CD4-positive, alpha-beta T cell treated with Interleukin-21 for 1 hour (primary cell): ENCODE results near the gene MPZL1.

Experiments used
- DNase-seq: peaks from one replicate; pipeline ENCODE4 v3.0.0-alpha.2; 2020

Gene MPZL1

GRCh38 chr1:167752219-167752985 lies 30.6 kb downstream of the MPZL1 start:
- no peak for DNase-seq

- DNase-seq, result no peak
Measured at GRCh38 chr1:167755654-167756053, 33.9 kb downstream of the MPZL1 start.

DNA sequence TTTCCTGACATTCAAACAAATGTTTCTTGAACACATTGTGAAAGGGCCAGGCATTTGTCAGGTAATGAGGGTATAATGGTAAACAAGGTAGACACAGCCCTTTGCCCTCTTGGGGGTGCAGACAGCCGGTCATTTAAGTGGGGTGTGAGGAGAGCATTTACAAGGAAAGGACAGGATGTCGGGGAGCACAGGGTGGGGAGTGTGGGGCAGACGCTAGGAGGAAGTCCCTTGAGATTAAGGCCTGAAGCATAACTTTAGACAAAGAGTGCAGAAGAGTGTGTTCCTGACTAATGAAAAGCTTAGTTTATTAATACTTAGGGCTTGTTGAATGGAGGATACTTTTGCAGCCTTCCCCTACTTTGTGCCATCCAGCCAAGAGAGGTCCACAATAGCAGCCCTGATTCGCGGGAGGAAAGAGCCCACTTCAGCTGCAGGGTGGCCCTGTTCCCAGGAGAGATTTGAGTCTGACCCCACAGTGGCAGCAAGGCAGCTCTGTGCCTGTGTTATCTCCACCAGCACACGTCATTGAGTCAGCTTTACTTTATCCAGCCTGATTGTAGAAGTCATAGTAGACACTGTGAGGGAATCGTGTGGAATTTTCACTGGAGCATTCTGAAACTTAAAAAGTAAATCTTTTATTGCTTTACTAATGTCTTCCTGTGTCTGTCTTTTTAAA lies 35.1 kb downstream of the MPZL1 start:
- no peak for DNase-seq

DNA sequence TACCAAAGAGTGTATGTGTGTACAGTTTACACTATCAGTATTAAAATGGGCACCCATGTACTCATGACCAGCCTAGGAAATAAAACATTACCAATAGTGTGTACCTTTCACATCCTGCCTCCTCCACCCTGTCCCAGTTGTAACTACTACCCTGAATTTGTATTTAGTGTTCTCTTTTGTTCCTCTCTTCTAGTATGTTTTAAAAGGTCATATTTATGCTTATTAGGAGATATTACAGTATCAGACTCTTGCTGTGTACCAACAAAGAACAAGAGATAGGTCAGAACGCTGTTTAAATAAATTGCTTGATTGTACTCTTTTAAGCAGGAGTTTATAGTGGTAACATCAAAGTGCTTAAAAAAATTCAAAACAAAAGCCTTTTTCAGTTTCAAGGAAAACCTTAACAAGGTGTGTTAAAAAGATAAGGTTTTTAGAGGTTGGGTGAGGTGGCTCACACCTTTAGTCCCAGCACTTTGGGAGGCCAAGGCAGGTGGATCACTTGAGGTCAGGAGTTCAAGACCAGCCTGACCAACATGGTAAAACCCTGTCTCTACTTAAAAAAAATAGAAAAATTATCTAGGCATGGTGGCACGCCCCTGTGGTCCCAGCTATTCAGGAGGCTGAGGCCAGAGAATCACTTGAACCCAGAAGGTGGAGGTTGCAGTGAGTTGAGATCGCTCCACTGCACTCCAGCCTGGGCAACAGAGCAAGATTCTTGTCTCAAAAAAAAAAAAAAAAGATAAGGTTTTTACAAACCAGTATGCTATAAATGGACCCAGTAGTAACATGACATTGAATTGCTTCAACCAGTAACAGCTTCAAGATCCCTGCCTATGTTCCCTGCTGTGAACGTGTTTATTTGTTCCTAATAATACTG lies 35.9 kb downstream of the MPZL1 start:
- DNase-seq, result no peak

DNA sequence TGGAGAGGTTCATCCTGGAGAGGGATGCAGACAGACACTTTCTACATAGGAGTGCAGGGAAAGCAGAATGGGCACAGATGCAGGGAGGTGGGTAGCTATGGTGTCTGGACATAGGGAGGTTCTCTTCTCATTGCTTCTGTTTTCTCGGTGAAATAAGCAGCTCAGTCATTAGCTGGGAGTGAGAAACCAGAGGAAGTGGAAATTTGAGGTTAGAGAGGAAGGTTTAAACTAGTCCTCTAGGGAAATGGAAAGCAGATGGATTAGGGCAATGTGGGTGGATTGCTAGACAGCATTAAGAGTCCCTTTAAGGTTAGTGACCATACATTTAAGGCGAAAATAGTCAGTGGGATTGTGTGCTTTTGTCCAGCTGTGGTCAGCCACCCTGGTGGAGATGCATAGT lies 39.6 kb downstream of the MPZL1 start:
- no peak for DNase-seq

GRCh38 chr1:167762061-167762746 lies 40.4 kb downstream of the MPZL1 start:
- peak; percentile 7 for DNase-seq

GRCh38 chr1:167763525-167764220 lies 41.9 kb downstream of the MPZL1 start:
- DNase-seq, result no peak

GRCh38 chr1:167764458-167765330 lies 42.9 kb downstream of the MPZL1 start:
- no peak for DNase-seq

DNA sequence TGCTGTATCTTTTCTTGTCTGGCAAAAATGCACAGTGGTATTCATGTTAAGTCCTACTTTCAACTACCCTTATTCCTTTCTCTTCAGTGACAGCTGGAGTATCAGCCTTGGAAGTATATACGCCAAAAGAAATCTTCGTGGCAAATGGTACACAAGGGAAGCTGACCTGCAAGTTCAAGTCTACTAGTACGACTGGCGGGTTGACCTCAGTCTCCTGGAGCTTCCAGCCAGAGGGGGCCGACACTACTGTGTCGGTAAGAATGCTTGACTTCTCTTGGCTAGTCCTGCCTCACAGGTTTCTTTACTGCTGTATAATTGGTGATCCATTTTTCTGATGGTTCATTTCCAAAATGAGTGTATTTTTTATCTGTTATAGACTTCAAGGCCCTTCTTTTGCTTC lies 43.7 kb downstream of the MPZL1 start:
- DNase-seq, result no peak

- DNase-seq, result no peak
Measured at GRCh38 chr1:167766538-167766937, 44.8 kb downstream of the MPZL1 start.

DNA sequence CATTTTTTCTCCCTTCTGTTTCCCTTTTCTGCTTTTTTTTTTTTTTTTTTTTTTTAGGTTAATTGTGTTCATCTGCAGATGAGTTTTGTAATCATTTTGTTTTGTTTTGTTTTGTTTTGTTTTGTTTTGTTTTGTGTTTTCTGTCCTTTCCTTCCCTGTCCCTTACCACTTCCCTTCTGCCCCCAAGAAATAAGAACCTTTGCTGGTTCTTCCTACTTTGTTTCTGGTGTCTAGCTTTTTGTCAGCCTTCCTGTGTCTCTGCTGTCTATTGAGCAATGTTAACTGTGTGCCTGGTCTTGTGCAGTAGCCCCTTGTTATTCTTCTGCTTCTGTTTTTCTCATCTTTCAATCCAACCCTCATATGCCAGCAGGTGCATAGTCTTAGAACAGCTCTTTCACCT lies 46.0 kb downstream of the MPZL1 start:
- no peak for DNase-seq

GRCh38 chr1:167770127-167770526 lies 48.3 kb downstream of the MPZL1 start:
- no peak for DNase-seq

DNA sequence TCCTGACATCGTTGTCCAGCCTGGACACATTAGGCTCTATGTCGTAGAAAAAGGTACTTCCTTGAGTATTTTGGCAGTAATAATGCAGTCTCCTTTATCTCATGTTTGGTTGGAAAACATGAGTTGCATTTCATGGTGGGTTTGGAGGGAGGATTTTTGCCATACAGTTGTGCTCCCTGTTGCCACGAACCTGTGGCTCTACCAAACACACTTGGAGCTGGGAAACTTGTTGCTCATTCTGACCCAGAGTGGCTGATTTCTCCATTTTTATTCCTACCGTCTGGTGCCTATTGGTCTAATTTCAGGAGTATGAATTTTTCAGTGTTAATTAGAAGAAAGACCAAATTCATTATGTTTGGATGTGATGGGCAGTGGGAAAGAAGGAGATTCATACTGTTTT lies 50.7 kb downstream of the MPZL1 start:
- no peak for DNase-seq

DNA sequence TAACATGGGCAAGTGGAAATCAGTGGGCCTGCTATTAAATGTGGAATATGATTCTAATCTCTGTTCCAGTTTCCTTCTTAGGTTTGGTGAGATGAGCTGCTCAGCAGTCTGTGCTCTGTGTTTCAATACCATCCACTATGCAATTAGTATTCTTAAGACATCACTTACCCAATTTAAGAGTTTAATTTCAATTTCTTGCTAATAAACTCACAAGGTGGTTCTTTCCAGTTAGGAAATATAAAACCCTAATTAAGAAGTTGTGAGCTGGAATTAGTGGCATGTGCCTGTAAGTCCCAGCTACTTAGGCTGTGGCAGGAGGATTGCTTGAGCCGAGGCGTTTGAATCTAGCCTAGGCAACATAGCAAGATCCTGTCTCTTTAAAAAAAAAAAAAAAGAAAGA lies 51.7 kb downstream of the MPZL1 start:
- DNase-seq, result no peak

GRCh38 chr1:167774710-167775109 lies 52.9 kb downstream of the MPZL1 start:
- no peak for DNase-seq

- DNase-seq, result no peak
Measured at GRCh38 chr1:167775178-167775577, 53.4 kb downstream of the MPZL1 start.

GRCh38 chr1:167776151-167776550 lies 54.4 kb downstream of the MPZL1 start:
- no peak for DNase-seq

- no peak for DNase-seq
Measured at GRCh38 chr1:167776616-167777268, 55.0 kb downstream of the MPZL1 start.

DNA sequence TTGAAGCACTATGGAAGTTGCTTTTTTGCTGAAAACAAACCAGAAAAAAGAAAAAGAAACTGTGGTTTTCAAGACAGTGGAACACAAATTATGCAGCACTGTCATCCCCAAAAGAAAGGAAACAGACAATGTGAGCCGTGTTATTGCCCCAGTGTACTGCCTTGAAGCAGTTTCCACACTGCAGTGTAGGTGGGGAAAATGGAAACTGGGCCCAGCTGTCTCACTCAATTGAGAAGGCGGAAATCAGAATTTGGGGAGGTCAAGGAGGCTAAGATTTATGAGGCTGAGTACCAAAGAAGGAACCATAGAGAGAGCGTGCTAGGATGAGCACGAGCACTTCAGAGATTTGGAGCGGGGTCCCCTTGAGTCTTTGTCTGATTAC lies 55.5 kb downstream of the MPZL1 start:
- no peak for DNase-seq

DNA sequence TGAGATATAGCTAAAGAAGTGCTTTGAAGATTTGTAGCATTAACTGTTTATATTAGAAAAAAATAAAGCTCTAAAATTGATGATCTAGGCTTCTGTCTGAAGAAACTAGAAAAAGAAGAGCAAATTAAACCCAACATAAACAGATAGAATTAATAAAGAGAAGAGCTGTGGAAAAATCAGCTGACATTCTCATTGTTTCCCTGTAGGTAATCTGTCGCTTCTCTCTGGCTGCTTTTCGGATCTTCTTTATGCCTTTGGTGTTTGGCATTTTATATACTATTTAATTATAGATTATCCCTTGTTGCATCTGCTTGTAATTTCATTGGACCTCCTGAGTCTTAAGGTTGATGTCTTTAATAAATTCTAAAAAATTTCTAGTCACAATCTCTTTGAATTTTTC lies 59.8 kb downstream of the MPZL1 start:
- no peak for DNase-seq

- no peak for DNase-seq
Measured at GRCh38 chr1:167782946-167783345, 61.2 kb downstream of the MPZL1 start.
